Mesendoderm (in vitro differentiated cells): ENCODE results near the gene LSM4.

ENCODE experiments used
- DNase-seq: peaks from one replicate; pipeline ENCODE4 v3.0.0; 2013
- H2AK5ac ChIP-seq: 2 replicates; pipeline ENCODE4 v1.6.1; 2013; ENCODE audit warnings: low read length, inconsistent platforms
- H2BK120ac ChIP-seq: 2 replicates; pipeline ENCODE4 v1.6.1; 2013; ENCODE audit warnings: low read depth, mild to moderate bottlenecking, low read length, moderate library complexity, mixed read lengths
- H2BK15ac ChIP-seq: replicated peaks from 2 replicates; pipeline ENCODE4 v1.6.1; 2013; ENCODE audit warnings: low read depth, mild to moderate bottlenecking, moderate library complexity
- H2BK5ac ChIP-seq: 2 replicates; pipeline ENCODE4 v1.6.1; 2013; ENCODE audit warnings: low read length, inconsistent platforms
- H3K18ac ChIP-seq: 2 replicates; pipeline ENCODE4 v1.6.1; 2013; ENCODE audit warnings: mild to moderate bottlenecking, low read length, mixed read lengths
- H3K23ac ChIP-seq: one replicate; pipeline ENCODE4 v1.6.1; 2013; ENCODE audit warnings: low read length
- H3K27ac ChIP-seq: 2 replicates; pipeline ENCODE4 v1.5.1; 2013; ENCODE audit warnings: low read depth, mild to moderate bottlenecking, inconsistent platforms, low read length, moderate library complexity
- H3K27me3 ChIP-seq: 2 replicates; pipeline ENCODE4 v1.6.1; 2013; ENCODE audit warnings: low read length, control low read depth, mild to moderate bottlenecking, inconsistent platforms; ENCODE audit not compliant: insufficient read depth, poor library complexity
- H3K36me3 ChIP-seq: 2 replicates; pipeline ENCODE4 v1.6.1; 2013; ENCODE audit warnings: low read length, inconsistent platforms; ENCODE audit not compliant: control insufficient read depth, insufficient read depth
- H3K4ac ChIP-seq: one replicate; pipeline ENCODE4 v1.6.1; 2013; ENCODE audit warnings: low read depth, mild to moderate bottlenecking, low read length, moderate library complexity
- H3K4me1 ChIP-seq: 2 replicates; pipeline ENCODE4 v1.6.1; 2013; ENCODE audit warnings: low read depth, low read length, inconsistent platforms; ENCODE audit not compliant: control insufficient read depth
- H3K4me2 ChIP-seq: 2 replicates; pipeline ENCODE4 v1.6.1; 2013; ENCODE audit warnings: low read length
- H3K4me3 ChIP-seq: 2 replicates; pipeline ENCODE4 v1.5.1; 2013; ENCODE audit warnings: mild to moderate bottlenecking, low read length
- H3K56ac ChIP-seq: one replicate; pipeline ENCODE4 v1.6.1; 2013; ENCODE audit warnings: low read length
- H3K79me1 ChIP-seq: 2 replicates; pipeline ENCODE4 v1.6.1; 2013; ENCODE audit warnings: low read length, inconsistent platforms
- H3K79me2 ChIP-seq: 2 replicates; pipeline ENCODE4 v1.6.1; 2013; ENCODE audit warnings: mild to moderate bottlenecking, low read length; ENCODE audit not compliant: control insufficient read depth, insufficient read depth
- H3K9ac ChIP-seq: 2 replicates; pipeline ENCODE4 v1.6.1; 2013; ENCODE audit warnings: low read length, inconsistent platforms
- H4K5ac ChIP-seq: one replicate; pipeline ENCODE4 v1.6.1; 2013; ENCODE audit warnings: low read length
- H4K8ac ChIP-seq: one replicate; pipeline ENCODE4 v1.6.1; 2013; ENCODE audit warnings: low read depth, mild to moderate bottlenecking, control low read depth, low read length, moderate library complexity
- WGBS: extraction: QIAGEN DNeasy Blood & Tissue Kit; methylation state at CpG from one replicate; pipeline ENCODE4 v1.1.7; 2013; ENCODE audit warnings: low lambda C conversion rate, missing lambda C conversion rate; ENCODE audit not compliant: insufficient coverage; ENCODE audit errors: extremely low coverage; 5-methylcytosine and 5-hydroxymethylcytosine counted together

Gene LSM4

GRCh38 chr19:18304208-18304457 lies 18.7 kb downstream of the LSM4 start:
- WGBS, result no CpG with 5 or more reads among the region's 2 CpGs
- H3K18ac ChIP-seq, result no peak overlapping the region
- peak overlapping the region; percentile 97 for H3K27ac ChIP-seq

GRCh38 chr19:18301718-18302111 lies 21.2 kb downstream of the LSM4 start:
- Histone ChIP-seq H3K4me3 (no peak overlapping the region), H2BK15ac (no peak overlapping the region), H4K8ac (no peak overlapping the region)

More at GRCh38 chr19:18304208-18304457, 18.7 kb downstream of the LSM4 start:
- peak overlapping the region; percentile 95 for H2AK5ac ChIP-seq
- no peak overlapping the region for H3K23ac ChIP-seq
- H2BK15ac ChIP-seq, result no peak overlapping the region
- H2BK5ac ChIP-seq, result peak overlapping the region; percentile 58
- H4K8ac ChIP-seq, result no peak overlapping the region
- H3K27me3 ChIP-seq, result no peaks in the 10 kb centered on the region
- no peaks in the 10 kb centered on the region for H3K79me1 ChIP-seq
- H3K36me3 ChIP-seq, result peaks cover 2% of the 10 kb centered on the region
- H3K4me3 ChIP-seq, result no peak overlapping the region
- peak overlapping the region; percentile 88 for H3K56ac ChIP-seq
- H3K9ac ChIP-seq, result peak overlapping the region; percentile 49
- no peak for DNase-seq
- no peaks in the 10 kb centered on the region for H3K79me2 ChIP-seq
- peak overlapping the region; percentile 16 for H3K4me2 ChIP-seq
- no peak overlapping the region for H2BK120ac ChIP-seq
- H3K4me1 ChIP-seq, result peaks cover 2% of the 10 kb centered on the region
- no peak overlapping the region for H4K5ac ChIP-seq
- no peak overlapping the region for H3K4ac ChIP-seq

GRCh38 chr19:18300930-18301717 lies 21.8 kb downstream of the LSM4 start:
- H3K23ac ChIP-seq, result no peak overlapping the region
- H3K27ac ChIP-seq, result no peak overlapping the region
- no peak overlapping the region for H2BK15ac ChIP-seq
- H3K79me2 ChIP-seq, result no peaks in the 10 kb centered on the region
- H2AK5ac ChIP-seq, result no peak overlapping the region
- H3K4me1 ChIP-seq, result peaks cover 2% of the 10 kb centered on the region
- H3K56ac ChIP-seq, result no peak overlapping the region
- no peak overlapping the region for H3K4ac ChIP-seq
- no peak overlapping the region for H3K9ac ChIP-seq
- no peak overlapping the region for H2BK120ac ChIP-seq
- WGBS, result no CpG with 5 or more reads among the region's 18 CpGs
- H3K18ac ChIP-seq, result no peak overlapping the region
- H2BK5ac ChIP-seq, result no peak overlapping the region
- H3K4me3 ChIP-seq, result no peak overlapping the region
- H3K79me1 ChIP-seq, result no peaks in the 10 kb centered on the region
- no peak overlapping the region for H4K8ac ChIP-seq
- no peaks in the 10 kb centered on the region for H3K36me3 ChIP-seq
- no peak overlapping the region for H3K4me2 ChIP-seq
- no peak overlapping the region for H4K5ac ChIP-seq
- no peak for DNase-seq
- no peaks in the 10 kb centered on the region for H3K27me3 ChIP-seq

More at GRCh38 chr19:18301718-18302111, 21.2 kb downstream of the LSM4 start:
- Histone ChIP-seq H3K23ac (no peak overlapping the region), H3K56ac (no peak overlapping the region), H3K79me1 (no peaks in the 10 kb centered on the region), H3K18ac (no peak overlapping the region), H4K5ac (no peak overlapping the region), H3K27me3 (no peaks in the 10 kb centered on the region), H3K27ac (no peak overlapping the region), H3K4me2 (no peak overlapping the region), H3K79me2 (no peaks in the 10 kb centered on the region), H3K4ac (no peak overlapping the region), H2AK5ac (no peak overlapping the region), H2BK120ac (no peak overlapping the region), H3K4me1 (peaks cover 2% of the 10 kb centered on the region), H3K36me3 (no peaks in the 10 kb centered on the region), H3K9ac (no peak overlapping the region), H2BK5ac (no peak overlapping the region)
- no peak for DNase-seq
- WGBS, result no CpG with 5 or more reads among the region's 4 CpGs

- Histone ChIP-seq H3K4me3 (no peak overlapping the region), H2AK5ac (no peak overlapping the region), H3K79me2 (no peaks in the 10 kb centered on the region), H3K4me2 (no peak overlapping the region), H3K4me1 (peaks cover 2% of the 10 kb centered on the region), H3K27ac (no peak overlapping the region), H4K5ac (no peak overlapping the region), H2BK120ac (no peak overlapping the region), H2BK5ac (no peak overlapping the region), H2BK15ac (no peak overlapping the region), H3K79me1 (no peaks in the 10 kb centered on the region), H3K23ac (no peak overlapping the region), H3K18ac (no peak overlapping the region), H3K36me3 (no peaks in the 10 kb centered on the region), H3K27me3 (no peaks in the 10 kb centered on the region), H3K4ac (no peak overlapping the region), H4K8ac (no peak overlapping the region), H3K9ac (no peak overlapping the region), H3K56ac (no peak overlapping the region)
- no peak for DNase-seq
- WGBS, result no CpG with 5 or more reads among the region's 9 CpGs
Observed at GRCh38 chr19:18299654-18300053, 23.2 kb downstream of the LSM4 start.

GRCh38 chr19:18298601-18299000 lies 24.3 kb downstream of the LSM4 start:
- H3K27ac ChIP-seq, result no peak overlapping the region
- WGBS, result no CpG with 5 or more reads among the region's 6 CpGs

GRCh38 chr19:18297308-18297707 lies 25.6 kb downstream of the LSM4 start:
- no peak for DNase-seq
- Histone ChIP-seq H4K5ac (no peak overlapping the region), H3K4ac (no peak overlapping the region), H3K23ac (no peak overlapping the region), H3K18ac (no peak overlapping the region), H3K27me3 (no peaks in the 10 kb centered on the region), H3K4me2 (no peak overlapping the region), H3K4me3 (no peak overlapping the region), H3K27ac (no peak overlapping the region), H2AK5ac (no peak overlapping the region), H2BK120ac (no peak overlapping the region), H3K36me3 (no peaks in the 10 kb centered on the region), H2BK15ac (no peak overlapping the region), H3K9ac (no peak overlapping the region), H2BK5ac (no peak overlapping the region), H3K4me1 (peaks cover 5% of the 10 kb centered on the region), H4K8ac (no peak overlapping the region), H3K79me1 (no peaks in the 10 kb centered on the region), H3K79me2 (no peaks in the 10 kb centered on the region), H3K56ac (no peak overlapping the region)
- no CpG with 5 or more reads among the region's 4 CpGs for WGBS

More at GRCh38 chr19:18298601-18299000, 24.3 kb downstream of the LSM4 start:
- no peaks in the 10 kb centered on the region for H3K36me3 ChIP-seq
- no peak overlapping the region for H3K4me2 ChIP-seq
- no peak for DNase-seq
- no peak overlapping the region for H3K23ac ChIP-seq
- no peak overlapping the region for H2AK5ac ChIP-seq
- H3K4ac ChIP-seq, result no peak overlapping the region
- no peak overlapping the region for H4K8ac ChIP-seq
- no peaks in the 10 kb centered on the region for H3K79me1 ChIP-seq
- H3K79me2 ChIP-seq, result no peaks in the 10 kb centered on the region
- no peak overlapping the region for H3K9ac ChIP-seq
- H3K4me1 ChIP-seq, result peaks cover 2% of the 10 kb centered on the region
- no peak overlapping the region for H4K5ac ChIP-seq
- H3K18ac ChIP-seq, result no peak overlapping the region
- no peaks in the 10 kb centered on the region for H3K27me3 ChIP-seq
- H3K4me3 ChIP-seq, result no peak overlapping the region
- no peak overlapping the region for H3K56ac ChIP-seq
- H2BK120ac ChIP-seq, result no peak overlapping the region
- no peak overlapping the region for H2BK5ac ChIP-seq
- no peak overlapping the region for H2BK15ac ChIP-seq
